ENCODE results near the gene RBM44.
"Not testable (repeated sequence)": the region's sequence is repeated elsewhere in the genome, so short reads cannot be mapped to it uniquely, and the experiment has no call there.

The RBM44 gene

DNA sequence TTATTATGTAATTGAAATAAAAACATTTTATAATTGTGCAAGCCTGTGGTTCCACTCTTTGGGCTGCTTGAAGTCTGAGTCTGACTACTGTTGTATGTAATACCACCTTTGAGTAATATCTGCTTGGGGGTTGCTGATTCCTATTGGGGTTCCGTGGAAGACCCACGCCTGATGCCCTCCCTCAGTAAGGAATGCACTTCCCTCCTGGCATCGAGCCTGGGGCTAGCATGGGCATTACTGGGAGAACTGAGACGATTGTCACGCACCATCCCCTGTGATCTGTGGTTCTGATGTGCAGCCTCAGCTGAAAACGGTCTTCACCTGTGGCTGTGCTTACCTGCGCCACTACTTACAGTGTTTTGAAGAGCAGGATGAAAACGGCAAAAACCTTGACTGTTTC lies 32.7 kb upstream of the RBM44 start:
- TF ChIP-seq, protein P1, sequence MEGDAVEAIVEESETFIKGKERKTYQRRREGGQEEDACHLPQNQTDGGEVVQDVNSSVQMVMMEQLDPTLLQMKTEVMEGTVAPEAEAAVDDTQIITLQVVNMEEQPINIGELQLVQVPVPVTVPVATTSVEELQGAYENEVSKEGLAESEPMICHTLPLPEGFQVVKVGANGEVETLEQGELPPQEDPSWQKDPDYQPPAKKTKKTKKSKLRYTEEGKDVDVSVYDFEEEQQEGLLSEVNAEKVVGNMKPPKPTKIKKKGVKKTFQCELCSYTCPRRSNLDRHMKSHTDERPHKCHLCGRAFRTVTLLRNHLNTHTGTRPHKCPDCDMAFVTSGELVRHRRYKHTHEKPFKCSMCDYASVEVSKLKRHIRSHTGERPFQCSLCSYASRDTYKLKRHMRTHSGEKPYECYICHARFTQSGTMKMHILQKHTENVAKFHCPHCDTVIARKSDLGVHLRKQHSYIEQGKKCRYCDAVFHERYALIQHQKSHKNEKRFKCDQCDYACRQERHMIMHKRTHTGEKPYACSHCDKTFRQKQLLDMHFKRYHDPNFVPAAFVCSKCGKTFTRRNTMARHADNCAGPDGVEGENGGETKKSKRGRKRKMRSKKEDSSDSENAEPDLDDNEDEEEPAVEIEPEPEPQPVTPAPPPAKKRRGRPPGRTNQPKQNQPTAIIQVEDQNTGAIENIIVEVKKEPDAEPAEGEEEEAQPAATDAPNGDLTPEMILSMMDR (IDR thresholded peaks at IDR 0.05; ENCODE audit: low read depth, low read length, missing control alignments): no peak
- no peak overlapping the region for H3K4me3 ChIP-seq (replicated peaks; ENCODE audit: low read depth, low read length)
- DNase-seq (ENCODE audit: extremely low read depth, low read depth): no peak

DNA sequence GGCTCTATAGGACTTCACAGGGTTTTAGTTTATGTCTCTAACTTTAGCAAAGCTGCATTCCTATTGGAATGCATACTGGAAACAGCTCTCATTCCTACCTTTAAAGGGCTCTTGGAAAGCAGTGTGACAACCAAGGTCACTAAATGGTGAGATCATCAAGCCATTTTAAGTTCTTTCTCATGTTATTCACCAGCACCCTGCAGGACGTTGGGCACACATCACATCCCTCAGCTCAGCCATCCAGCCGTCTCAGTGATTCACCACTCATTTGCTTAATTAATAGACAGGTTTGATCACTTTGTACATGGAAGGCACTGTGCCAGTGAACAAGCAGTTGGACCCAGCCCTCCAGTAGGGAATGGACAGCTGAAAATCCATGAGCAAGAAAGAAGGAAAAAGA lies 32.2 kb upstream of the RBM44 start:
- TF ChIP-seq, protein P1 (IDR thresholded peaks at IDR 0.05; ENCODE audit: low read depth, low read length, missing control alignments): no peak
- no peak for DNase-seq (ENCODE audit: extremely low read depth, low read depth)
- H3K4me3 ChIP-seq (replicated peaks; ENCODE audit: low read depth, low read length): no peak overlapping the region

DNA sequence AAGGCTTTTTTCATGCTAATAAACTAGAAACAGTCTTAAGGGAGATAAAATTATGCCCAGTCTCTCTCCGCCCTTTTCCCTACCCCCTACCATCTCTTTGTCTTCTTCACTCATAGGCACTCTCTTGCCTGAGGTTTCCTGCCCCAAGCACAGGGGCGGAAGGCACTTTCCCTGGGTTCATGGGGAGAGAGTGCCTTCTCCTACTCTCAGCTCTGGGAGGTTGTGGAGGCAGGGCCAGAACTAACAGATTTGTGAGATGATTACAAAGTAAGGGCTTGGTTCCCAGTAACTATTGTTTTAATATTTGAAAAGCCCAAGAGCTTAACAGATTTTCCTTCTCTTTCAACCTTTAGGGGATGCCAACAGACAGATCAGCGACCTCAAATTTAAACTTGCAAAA lies 26.1 kb upstream of the RBM44 start:
- H3K4me3 ChIP-seq (replicated peaks; ENCODE audit: low read depth, low read length): no peak overlapping the region
- DNase-seq (ENCODE audit: extremely low read depth, low read depth): no peak
- TF ChIP-seq, protein P1 (IDR thresholded peaks at IDR 0.05; ENCODE audit: low read depth, low read length, missing control alignments): no peak

DNA sequence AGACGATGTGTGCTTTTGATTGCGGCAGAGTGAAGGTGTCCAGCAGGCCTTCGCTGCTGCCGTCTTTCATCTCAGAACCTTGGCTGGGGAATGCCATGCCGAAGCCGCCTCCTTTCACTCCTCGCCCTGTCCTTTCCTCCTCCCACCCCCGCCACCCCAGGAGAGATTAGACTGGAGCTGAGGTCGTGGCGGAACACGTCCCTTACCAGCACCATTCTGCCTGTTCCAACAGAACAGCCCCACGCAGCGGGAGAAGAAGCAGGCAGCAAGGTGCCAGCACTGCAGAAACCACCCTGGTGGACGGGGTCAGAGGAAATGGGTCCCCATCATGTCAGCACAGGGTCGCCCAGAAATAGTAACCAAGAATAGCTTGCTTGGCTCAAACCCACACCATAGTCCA lies 24.8 kb upstream of the RBM44 start:
- no peak overlapping the region for H3K4me3 ChIP-seq (replicated peaks; ENCODE audit: low read depth, low read length)

DNA sequence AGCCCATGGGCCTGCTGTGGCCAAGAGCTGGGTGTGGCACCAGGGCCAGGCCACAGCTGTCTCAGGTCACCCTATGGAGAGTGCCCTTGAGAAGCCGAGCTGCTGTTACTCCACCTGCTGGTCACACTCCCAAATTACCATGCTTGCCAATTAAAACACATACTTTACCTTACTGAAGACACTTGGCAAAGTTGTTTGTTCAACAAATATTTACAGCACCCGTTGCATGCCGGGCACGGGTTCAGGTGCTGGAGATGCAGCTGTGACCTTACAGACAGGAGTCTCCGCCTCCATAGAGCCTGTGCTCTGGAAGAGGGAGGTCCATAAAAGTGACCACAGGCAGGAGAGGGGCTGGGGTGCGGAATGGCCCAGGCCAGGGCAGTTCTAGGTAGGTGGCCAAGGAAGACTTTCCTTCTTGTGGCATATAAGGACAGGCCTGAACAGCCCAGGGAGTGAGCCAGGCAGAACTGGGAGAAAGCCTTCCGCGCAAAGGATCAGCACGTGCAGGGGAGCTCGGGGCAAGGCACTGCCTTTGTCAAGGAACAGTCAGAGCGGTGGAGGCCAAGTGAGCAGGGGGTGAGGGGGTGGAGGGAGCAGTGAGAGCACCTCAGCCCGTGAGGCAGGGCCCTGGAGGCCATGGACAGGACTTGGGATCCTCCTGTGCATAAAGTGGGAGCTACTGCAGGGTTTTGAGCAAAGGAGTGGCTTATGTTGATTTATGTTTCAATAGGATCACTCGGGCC lies 23.6 kb upstream of the RBM44 start:
- no peak overlapping the region for H3K4me3 ChIP-seq (replicated peaks; ENCODE audit: low read depth, low read length)
- peak; percentile 20 for DNase-seq (ENCODE audit: extremely low read depth, low read depth)
- TF ChIP-seq, protein P1 (IDR thresholded peaks at IDR 0.05; ENCODE audit: low read depth, low read length, missing control alignments): peak; percentile 69

More for the DNA sequence above, 24.8 kb upstream of the RBM44 start:
- TF ChIP-seq, protein P1 (IDR thresholded peaks at IDR 0.05; ENCODE audit: low read depth, low read length, missing control alignments): no peak
- DNase-seq (ENCODE audit: extremely low read depth, low read depth): no peak

DNA sequence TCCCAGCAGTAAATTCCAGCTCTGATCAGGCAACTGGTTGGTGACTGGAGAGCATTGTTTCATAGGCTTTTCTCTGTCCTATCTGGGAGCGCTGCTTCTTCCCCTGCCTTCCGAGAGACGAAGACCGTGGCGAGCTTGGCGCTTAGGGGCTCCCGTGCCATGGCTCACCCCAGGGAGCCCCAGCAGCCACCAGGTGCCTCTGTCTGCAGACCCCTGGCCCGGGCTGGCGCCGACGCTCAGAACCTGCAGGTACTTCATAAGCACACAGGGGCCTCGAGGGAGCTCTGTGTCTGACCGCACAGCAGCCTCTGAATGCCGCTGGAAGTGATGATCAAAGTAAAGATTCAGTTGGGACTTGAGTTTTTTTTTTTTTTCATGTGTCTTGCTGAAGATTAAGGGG lies 19.1 kb upstream of the RBM44 start:
- TF ChIP-seq, protein P1 (IDR thresholded peaks at IDR 0.05; ENCODE audit: low read depth, low read length, missing control alignments): no peak
- DNase-seq (ENCODE audit: extremely low read depth, low read depth): no peak
- no peak overlapping the region for H3K4me3 ChIP-seq (replicated peaks; ENCODE audit: low read depth, low read length)

DNA sequence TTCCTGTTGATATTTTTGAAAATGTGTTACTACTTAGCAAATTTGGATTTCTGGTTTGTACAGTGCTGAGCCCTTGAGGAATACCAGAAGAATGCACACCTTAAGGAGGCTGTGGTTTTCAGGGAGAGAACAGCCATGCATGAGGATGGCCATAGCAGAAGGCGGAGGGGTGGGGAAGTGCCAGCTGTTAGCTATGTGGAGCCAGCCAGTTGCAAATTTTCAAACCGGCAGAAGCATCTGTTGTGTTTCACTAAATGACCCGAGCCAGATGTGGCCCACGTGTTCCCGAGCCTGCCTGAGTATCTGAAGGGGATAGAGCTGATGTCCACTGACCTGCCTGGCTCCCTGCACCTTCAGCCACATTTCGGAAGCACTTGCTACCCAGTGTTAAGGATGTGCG lies 16.4 kb upstream of the RBM44 start:
- no peak for DNase-seq (ENCODE audit: extremely low read depth, low read depth)
- TF ChIP-seq, protein P1 (IDR thresholded peaks at IDR 0.05; ENCODE audit: low read depth, low read length, missing control alignments): no peak
- H3K4me3 ChIP-seq (replicated peaks; ENCODE audit: low read depth, low read length): no peak overlapping the region

DNA sequence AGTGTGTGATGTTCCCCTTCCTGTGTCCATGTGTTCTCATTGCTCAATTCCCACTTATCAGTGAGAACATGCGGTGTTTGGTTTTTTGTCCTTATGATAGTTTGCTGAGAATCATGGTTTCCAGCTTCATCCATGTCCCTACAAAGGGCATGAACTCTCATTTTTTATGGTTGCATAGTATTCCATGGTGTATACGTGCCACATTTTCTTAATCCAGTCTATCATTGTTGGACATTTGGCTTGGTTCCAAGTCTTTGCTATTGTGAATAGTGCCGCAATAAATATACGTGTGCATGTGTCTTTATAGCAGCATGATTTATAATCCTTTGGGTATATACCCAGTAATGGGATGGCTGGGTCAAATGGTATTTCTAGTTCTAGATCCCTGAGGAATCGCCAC lies 14.9 kb upstream of the RBM44 start:
- not testable (repeated sequence) for H3K4me3 ChIP-seq (replicated peaks; ENCODE audit: low read depth, low read length); DNase-seq (ENCODE audit: extremely low read depth, low read depth)
